Raji (cell line): ENCODE measurements around the gene NPM1.

Experiments used
- POLR2A ChIP-seq: IDR thresholded peaks from 2 replicates; pipeline ENCODE4 v1.6.1; 2011; ENCODE audit warnings: low read depth, low read length, control low read depth; ENCODE audit not compliant: insufficient read depth

NPM1 gene

DNA sequence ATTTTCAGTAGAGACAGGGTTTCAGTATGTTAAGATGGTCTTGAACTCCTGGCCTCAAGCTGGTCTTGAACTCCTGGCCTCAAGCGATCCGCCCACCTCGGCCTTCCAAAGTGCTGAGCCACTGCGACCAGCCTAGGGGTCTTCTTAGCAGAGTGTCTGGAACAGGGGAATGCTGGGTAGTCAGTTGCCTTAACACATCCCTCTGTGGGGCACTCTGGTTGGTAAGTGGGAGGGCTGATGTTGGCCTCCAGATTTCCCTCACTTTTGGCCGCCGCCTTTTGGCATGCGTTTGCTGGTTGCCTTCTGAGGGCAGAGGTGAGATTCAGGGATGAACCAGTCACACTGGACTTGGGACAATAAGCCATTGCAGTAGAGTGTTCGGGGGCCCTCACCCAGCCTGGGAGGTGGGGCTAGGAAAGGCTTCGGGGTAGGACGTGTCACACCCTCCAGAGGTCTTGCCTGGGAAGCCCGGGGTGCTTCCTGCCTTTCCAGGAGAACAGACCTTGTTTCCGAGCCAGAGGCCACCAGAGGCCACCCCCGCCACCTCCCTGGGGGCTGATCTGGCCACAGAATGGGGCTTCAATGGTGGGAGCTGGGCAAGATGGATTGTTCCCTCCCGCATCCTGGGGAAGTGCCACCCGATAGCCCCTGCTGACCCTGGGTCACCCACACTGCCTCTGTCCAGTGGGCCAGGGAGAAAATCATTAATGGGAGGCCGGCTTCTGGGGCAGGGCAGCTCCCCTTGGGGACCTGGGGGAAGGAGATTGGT, 45.1 kb downstream of the NPM1 start:
- no peak for TF ChIP-seq POLR2A

DNA sequence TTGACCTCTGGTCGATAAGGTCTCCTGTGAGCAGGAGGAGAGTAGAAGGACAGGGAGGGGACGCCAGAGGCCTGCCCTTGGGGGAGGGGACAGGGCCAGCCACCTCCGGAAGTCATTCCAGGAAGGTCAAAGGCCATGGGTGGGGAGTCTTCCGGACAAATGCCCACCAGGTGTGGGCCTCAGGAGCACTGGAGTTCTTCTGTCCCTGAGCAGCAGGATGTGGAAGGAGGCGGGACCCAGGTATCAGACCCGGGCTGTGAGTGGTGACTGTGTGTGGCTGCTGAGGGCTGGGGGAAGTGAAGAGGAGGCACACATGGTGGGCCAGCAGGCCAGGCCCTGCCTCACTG, 45.7 kb downstream of the NPM1 start:
- no peak for TF ChIP-seq POLR2A

DNA sequence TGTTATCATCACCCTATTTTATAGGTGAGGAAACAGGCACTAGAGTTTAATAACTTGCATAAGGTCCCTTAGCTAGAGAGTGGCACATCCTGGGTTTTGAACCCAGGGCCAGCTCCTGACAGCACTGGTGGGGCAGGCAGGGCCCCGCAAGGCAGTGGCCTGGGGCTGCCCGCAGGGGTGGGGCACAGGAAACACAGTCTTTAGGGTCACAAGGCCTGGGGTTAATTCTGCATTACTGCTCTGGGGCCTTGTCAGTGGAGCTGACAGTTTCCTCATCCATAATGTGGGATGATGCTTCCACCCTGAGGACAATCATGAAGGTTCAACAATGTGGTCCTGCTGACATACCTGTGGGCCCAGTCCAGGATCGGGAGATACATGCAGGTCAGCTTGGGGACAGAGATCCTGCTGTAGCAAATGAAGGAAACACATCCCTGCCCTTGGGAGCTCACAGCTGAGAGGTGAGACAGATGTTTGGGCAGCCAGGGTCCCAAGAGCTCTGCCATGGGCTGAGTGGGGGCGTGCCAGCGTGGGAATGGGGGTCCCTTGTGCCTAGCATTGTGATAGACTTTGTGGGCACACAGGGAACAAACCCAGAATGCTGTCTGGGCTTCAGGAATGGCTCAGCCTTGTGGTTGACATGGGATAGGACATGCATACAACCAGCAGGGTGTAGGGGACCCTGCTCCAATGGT, 46.5 kb downstream of the NPM1 start:
- TF ChIP-seq POLR2A: no peak

DNA sequence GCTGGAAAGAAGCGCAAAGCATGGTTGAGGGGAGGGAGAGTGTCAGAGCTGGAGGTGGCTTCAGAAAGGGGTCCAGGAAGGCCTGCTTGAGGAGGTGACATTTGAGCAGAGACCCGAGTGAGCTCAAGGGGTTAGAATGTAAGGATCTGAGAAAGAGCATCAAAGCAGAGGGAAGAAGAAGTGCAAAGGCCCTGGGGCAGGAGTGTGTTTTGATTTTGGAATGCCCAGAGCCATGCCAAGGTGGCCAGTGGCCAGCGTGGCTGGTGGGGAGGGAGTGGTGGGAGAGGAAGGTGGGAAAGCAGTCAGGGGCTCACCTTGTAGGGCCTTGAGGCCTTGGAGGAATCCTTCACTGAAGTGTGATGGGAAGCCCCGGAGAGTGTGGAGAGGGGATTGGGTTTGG, 47.2 kb downstream of the NPM1 start:
- TF ChIP-seq POLR2A: no peak

DNA sequence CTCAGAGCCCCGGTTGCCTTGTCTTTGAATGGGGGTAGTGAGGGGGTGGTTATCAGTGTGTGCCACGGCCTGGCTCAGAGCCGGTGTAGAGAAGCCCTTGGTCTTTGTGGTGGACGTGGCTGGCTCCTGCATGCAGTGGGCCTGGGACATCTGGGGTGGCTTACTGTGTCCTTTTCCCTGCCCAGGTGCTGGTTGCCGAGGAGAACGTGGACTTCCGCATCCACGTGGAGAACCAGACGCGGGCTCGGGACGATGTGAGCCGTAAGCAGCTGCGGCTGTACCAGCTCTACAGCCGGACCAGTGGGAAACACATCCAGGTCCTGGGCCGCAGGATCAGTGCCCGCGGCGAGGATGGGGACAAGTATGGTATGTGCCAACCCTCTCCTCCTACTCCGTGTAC, 48.3 kb downstream of the NPM1 start:
- TF ChIP-seq POLR2A: no peak

DNA sequence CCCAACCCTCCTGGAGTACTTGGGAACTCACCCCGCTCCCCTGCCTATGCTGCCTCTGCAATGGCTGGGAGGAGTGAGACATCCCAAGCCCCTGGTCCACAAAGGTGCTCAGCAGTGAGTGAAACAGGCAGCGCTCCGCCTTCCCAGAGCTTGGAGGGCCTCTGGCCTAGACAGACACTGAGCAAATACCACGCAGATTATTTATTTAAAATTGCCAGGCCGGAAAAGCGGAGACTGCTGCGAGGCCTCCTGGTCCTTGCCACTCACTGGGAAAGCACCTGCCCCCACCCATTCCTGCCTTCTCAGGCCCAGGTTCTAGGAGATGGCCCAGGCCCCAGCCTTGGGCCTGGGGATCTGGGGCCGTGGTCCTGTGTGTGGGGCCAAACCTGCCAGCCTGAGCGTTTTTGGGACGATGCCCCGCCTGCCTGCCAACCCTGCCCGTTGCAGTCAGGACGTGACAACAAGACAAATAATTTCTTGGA, 49.2 kb downstream of the NPM1 start:
- no peak for TF ChIP-seq POLR2A

DNA sequence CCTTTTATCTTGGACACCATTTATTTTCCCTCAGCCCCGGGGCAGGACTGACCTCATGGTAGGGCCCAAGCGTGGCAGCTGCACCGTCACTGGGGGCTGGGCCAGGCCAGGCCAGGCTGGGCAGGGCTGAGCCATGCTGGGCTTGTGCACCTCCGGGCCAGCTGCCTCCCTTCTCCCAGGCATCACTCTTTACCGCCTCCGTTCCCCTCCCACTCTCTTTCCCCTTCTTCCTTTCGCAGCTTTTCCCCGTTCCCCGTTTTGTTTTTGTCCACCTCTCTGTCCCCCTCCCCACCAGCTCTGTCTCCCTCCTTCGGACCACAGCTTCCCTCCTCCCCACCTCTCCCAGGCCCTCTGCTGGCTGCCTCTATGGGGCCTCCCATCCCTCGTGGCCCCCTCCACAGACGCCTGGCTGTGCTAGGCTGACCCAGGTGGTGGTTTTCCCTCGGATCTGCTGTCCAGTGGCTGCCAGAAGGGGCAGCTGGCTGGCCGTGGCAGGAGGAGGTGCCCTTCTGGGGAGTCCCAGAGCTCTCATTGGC, 49.7 kb downstream of the NPM1 start:
- no peak for TF ChIP-seq POLR2A

DNA sequence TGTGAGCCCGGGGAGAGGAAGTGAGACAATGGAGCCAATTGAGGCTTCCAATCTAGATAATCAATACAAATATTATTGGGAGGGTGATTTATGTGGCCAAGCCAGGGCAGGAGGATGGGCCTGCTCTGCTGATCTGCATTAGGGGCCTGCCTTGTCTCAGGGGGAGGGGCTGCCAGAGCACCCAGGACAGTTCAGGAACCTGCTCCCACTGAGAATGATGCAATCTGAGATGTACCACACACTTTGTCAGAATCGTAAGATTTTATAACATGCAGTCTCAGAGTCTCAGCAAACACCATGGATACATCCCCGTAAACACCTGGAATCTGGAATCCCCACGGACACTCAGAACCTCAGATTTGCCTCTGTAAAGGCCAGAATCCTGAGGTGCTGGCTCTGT, 51.1 kb downstream of the NPM1 start:
- no peak for TF ChIP-seq POLR2A

DNA sequence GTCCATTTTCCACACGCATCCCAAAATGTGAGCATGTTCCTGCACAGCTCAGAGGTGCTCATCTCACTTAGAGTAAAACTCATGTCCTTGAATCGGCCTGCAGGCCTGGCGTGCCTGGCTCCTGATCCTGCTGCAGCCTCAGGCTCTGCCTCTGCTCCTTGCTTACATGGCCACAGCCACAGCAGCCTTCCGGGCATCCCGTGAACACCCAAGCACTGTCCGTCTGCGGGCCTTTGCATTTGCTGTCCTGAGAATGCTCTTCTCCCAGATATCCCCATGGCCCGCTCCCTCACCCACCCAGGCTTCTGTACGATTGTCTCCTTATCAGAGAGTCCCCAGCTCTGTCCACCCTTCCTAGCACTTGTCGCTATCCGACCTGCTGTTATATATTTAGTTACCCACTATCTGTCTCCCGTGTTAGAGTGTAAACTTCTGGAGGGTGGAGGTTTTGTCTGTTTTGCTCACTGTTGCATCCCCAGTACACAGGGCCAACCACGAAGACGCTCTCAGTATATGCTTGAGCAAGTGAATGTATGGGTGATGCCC, 53.7 kb downstream of the NPM1 start:
- no peak for TF ChIP-seq POLR2A

DNA sequence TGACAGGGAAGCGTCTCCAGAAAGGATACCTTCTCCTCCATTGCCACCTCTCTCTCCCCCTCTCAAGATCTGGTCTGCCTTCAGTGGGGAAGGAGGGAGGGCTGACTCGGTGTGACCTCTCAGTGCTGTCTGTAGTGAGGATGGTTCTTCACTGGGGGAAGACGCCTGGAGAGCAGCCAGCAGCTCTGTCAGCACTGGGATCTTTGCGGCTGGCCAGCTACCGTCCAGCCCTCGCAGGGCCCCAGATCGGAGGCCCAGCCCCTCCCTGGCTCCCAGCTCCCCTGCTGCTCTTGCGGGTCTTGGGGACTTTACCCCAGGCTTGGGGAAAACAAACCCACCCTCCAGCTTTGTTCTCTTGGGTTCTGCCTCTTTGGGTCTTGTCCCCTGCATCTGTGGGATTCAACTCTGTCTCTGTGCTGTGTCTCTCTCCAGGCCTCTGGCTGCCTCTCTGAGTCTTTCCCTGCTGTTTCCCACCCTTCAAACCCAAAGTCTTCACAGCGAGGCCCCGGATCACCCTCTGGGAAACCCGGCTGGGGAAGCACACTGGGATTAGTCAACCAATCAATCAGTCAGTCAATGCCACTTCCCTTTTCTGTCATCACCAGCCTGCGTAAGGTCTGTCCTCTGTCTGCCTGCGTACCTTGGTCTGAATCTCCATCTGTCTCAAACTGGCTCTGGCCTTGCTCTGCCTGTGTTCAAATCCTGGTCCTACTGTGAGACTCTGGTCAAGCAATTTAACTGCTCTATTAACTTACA, 54.8 kb downstream of the NPM1 start:
- no peak for TF ChIP-seq POLR2A

DNA sequence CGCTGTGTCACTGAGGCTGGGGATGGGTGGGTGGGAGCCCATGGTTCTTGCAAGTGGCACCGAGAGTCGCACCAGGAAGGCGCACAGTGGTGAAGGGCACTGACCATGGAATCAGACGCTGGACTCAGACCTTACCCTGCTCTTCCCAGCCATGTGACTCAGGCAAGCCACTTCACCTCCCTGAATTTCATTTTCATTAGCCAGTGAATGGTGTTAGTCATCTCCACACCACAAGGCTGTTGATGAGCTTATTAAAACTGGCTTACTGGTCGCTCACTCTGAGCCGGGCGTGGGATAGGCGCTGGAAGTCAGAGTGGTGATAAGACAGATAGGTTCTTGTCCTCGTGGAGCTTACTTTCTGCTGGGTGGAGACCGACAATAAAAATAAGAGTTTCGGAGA, 56.9 kb downstream of the NPM1 start:
- TF ChIP-seq POLR2A: no peak

DNA sequence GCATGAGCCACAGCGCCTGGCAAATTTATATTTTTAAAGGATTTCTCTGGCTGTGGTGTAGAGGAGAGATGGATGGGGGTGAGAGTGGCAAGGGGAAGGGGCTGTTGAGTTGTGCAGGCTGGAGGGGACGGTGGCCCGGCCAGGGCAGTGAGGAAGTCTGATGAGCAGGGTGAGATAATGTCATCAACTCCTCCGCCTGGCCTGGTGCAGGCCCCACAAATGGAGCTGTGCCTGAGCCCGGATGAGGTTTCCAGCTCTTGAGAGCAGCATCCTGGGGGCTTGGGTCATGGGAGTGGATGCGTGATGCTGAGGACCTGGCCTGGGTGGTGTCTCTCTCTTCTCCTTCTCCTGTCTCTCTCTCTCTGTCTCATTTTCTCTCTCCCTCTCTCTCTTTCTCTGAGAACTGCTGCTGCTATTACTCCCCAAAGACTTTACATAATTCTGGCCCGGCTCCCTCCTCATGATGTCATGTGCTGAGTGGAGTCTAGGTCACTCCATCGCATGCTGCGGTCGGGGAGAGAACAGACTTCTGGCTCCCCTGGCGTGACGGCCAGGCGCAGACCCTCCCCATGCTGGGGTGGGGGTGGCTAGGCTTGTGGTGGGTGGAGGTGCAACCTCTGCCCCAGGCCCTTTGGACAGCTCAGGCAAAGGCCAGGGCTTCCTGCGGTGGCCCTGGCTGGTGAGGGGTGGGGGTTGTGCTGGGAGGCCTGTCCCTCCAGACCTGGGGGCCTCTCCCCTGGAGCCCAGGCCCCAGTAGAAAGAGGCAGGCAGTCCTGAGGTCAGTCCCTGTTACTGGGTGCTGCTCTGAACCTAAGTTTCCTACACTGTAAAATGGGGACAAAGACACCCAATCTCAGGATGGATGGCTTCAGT, 58.2 kb downstream of the NPM1 start:
- TF ChIP-seq POLR2A: no peak

DNA sequence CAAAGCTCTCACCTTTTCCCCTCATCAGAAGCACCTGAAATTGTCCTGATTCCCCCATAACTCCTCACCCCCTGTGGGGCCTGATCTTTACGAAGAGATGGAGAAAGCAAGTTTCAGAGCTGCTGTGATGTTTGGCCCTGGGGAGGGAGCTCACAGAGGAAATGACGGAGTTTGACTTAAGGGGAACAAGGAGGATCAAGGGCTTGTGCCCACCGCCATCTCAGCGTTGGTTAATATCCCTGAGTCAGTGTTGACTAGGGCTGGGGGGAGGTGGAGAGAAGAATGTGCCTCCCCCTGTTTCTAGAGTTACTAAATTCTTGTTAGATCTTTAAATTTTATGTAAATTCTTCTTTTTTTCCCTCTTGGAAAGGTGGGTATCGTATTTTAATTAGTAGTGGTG, 59.6 kb downstream of the NPM1 start:
- TF ChIP-seq POLR2A: no peak

DNA sequence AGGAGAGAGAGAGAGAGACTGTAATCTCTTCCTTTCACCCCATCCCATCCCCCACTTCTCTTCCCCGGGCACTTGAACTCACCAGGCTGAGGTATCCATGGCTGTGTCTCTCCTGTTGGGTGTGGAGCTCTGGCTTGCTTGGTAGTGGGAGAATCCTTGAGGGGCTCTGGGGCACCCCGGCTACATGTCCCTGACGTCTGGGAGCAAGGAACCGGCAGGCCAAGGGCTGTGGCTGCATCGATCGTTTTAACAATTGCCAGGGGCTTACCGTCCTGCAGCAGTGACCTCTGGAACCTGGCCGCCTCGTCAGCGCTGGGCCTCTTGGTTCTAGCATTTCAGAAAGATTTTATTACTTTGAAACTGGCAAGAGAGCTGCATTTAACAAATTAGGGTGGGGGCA, 61.8 kb downstream of the NPM1 start:
- no peak for TF ChIP-seq POLR2A
